Memory B cell (primary cell): ENCODE data around the gene PWWP2B.

Source experiments
- ATAC-seq: fragments of 150-1000 bp; cut with Tn5 transposase; 2 replicates; pipeline ENCODE4 v1.10.0; 2021; ENCODE audit warnings: low read depth, mild to moderate bottlenecking, moderate library complexity
- DNase-seq, 2 donors: peaks; one replicate each; pipeline ENCODE4 v3.0.0; 2022; ENCODE audit warnings: low spot score in 2 of 2
- H3K27ac Mint-ChIP-seq: one replicate; pipeline ENCODE4 v1.8.0; 2022; ENCODE audit warnings: mild to moderate bottlenecking, moderate library complexity, mixed read lengths
- H3K27me3 Mint-ChIP-seq: one replicate; pipeline ENCODE4 v1.8.0; 2022; ENCODE audit warnings: mixed read lengths
- H3K36me3 Mint-ChIP-seq: one replicate; pipeline ENCODE4 v1.8.0; 2022; ENCODE audit warnings: mild to moderate bottlenecking, mixed read lengths
- H3K4me1 Mint-ChIP-seq: one replicate; pipeline ENCODE4 v1.8.0; 2022; ENCODE audit warnings: mixed read lengths
- H3K4me3 Mint-ChIP-seq: one replicate; pipeline ENCODE4 v1.8.0; 2022; ENCODE audit warnings: mild to moderate bottlenecking, moderate library complexity, mixed read lengths
- H3K9me3 Mint-ChIP-seq: one replicate; pipeline ENCODE4 v1.8.0; 2022; ENCODE audit warnings: mixed read lengths

PWWP2B gene

DNA sequence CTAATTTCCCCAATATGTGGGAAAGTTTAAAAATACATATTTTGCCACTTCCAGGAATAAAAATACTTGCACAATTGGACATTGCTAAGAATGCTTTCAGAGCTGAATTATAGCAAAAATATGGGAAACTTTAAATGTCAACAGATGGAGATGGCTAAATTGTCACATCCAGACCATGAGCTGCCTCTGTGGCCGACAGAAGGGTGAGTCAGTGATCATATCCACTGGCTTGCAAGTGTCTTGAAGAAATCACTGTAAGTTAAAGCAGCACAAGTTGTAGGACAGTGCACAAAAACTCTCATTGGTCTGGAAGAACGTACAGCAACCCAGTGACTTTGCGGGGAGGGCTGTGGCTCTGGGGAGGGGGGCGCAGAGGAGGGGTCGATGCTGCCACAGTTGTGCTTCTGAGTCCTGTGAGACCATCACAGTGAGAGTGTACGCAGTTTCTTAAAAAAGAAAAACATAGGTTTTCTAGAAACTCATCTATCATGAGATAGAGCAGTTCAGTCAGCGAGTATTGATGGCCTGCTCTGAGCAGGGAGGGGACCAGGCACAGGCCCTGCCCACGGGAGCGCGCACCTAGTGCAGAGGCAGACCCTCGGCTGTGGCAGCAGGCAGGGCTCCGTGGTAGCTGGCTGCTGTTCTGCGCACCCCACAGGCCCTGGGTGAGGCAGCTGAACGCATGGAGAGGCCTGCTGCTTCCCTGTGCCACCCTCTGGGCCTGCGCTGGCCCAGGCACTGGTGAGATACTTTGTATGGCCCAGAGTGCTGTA, 39.5 kb upstream of the PWWP2B start:
- ATAC-seq: no peak
- Mint-ChIP-seq H3K9me3 (peaks cover 3% of the 10 kb centered on the region), H3K4me3 (no peak overlapping the region), H3K27me3 (no peaks in the 10 kb centered on the region), H3K4me1 (peaks cover 7% of the 10 kb centered on the region), H3K36me3 (peaks cover 21% of the 10 kb centered on the region), H3K27ac (no peak overlapping the region)
- no peak for DNase-seq

DNA sequence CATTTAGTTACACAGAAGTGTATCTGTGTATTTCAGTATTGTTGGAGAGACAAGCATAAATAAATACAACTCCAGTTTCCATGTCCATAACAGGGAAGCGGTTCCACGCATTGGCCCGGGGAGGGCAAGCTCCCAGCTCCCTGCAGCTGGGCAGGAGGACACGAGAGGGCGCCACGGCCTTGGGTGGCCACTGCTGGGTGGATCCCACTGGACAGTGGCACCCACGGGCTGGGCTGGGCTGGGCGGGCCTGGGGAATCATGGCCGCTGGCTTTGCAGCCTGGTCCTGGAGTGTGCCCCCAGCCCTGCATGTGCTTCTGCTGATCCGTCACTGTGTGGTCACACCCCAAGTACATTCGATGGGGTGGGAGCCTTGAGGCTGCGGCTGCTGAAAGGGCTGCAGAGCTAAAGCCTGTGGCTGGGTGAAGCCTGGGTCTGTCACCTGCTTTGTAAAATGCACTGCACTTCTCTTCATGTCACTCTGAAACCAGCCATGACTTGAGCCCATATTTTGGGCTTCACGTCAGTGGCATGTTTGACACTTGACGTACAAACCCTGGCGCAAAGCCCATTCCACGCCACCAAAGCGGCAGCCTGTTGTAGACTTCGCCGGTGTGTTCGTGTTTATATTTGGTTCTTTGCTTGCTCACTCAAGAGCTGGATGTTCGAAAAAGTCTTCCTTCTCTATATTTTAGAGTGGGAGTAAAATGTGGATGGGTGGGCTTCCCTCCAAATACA, 37.5 kb upstream of the PWWP2B start:
- DNase-seq (no peak), ATAC-seq (no peak)
- peaks cover 22% of the 10 kb centered on the region for H3K36me3 Mint-ChIP-seq
- peaks cover 4% of the 10 kb centered on the region for H3K4me1 Mint-ChIP-seq
- H3K27me3 Mint-ChIP-seq: no peaks in the 10 kb centered on the region
- peaks cover 3% of the 10 kb centered on the region for H3K9me3 Mint-ChIP-seq
- no peak overlapping the region for H3K4me3 Mint-ChIP-seq
- no peak overlapping the region for H3K27ac Mint-ChIP-seq

DNA sequence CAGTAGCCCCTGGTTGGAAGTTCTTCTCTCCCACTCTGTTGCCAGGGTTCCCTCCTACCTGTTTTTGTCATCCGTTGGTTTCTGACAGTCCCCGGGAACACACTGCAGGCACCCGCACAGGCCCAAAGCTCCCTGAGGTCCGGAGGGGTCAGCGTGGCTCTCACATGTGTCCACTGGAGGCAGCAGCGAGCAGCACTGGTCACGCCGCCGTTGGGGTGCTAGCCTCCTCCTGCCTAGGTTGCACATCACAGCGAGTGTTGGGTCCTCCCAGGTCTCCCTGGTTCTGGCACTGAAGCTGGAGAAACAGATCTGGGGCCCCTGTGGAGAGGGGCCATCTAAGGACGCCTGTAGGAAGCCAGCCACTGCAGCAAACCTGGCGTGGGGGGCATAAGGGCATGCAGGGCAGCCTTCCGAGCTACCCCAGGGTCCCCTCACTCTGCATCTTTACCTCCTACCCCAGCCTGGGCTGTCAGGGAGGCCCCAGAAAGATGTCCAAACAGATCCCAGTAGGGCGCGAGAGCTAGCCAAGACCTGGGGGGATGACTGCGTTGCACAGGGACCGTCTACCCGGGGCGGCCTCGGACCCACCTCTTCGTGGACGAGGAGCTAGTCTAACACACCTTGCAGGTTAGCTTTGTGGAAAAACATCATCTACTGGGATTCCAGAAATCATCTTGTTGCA, 36.1 kb upstream of the PWWP2B start:
- Mint-ChIP-seq H3K4me1 (peaks cover 7% of the 10 kb centered on the region), H3K27ac (no peak overlapping the region), H3K27me3 (no peaks in the 10 kb centered on the region), H3K9me3 (peaks cover 3% of the 10 kb centered on the region), H3K36me3 (peaks cover 26% of the 10 kb centered on the region), H3K4me3 (no peak overlapping the region)
- ATAC-seq (peak; percentile 45), DNase-seq (no peak)

DNA sequence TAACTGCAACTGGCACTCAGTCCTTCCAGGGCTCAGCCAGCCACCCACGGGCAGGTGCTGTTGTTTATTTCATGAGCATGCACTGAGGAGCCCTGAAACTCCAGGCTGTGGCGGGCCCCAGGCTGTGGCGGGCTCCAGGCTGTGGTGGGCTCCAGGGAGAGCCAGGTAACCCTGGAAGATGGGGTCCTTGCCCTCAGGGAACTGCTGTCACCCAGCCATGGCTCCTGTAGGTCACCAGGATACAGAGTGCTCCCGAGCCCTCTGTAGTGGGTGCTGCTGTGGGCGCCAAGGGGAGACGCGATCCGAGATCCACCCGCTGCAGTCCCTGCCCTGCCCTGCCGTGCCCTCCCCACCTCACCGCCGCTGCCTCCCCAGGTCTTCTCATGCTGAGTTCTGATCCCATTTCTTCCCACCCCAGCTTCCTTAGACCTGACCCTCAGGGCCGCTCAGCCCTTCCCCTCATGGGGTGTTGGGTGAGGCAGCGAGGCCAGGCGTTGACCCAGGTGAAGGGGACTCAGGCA, 35.4 kb upstream of the PWWP2B start:
- Mint-ChIP-seq H3K4me1 (peaks cover 7% of the 10 kb centered on the region), H3K27ac (no peak overlapping the region), H3K27me3 (no peaks in the 10 kb centered on the region), H3K4me3 (no peak overlapping the region), H3K9me3 (peaks cover 3% of the 10 kb centered on the region), H3K36me3 (peaks cover 25% of the 10 kb centered on the region)
- DNase-seq (no peak), ATAC-seq (no peak)

GRCh38 chr10:132362151-132362611, 34.8 kb upstream of the PWWP2B start:
- H3K9me3 Mint-ChIP-seq: peaks cover 3% of the 10 kb centered on the region
- DNase-seq (peak in 1 of 2 donors; percentile 7), ATAC-seq (no peak)
- H3K36me3 Mint-ChIP-seq: peaks cover 27% of the 10 kb centered on the region
- H3K4me1 Mint-ChIP-seq: peaks cover 7% of the 10 kb centered on the region
- no peak overlapping the region for H3K27ac Mint-ChIP-seq
- H3K27me3 Mint-ChIP-seq: no peaks in the 10 kb centered on the region
- H3K4me3 Mint-ChIP-seq: no peak overlapping the region

DNA sequence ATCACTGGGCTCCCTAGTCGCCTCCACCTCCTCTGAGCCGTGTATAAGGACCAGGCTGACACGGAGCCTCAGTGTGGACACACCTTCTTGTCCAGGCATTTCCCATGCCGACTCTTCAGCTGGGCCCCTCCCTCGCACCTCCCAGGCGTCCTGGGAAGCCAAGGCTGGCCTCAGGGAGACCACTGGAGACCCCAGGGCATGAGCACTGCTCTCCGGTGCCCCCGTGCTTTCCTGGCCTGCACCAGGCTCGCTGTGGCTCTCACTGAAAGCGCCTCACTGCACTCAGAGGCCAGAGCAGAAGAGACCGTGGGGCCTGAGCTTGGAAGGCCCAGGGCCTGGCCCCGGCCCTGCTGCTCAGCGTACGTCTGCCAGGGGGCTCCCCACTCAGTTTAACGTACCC, 33.6 kb upstream of the PWWP2B start:
- no peak overlapping the region for H3K4me3 Mint-ChIP-seq
- H3K27ac Mint-ChIP-seq: no peak overlapping the region
- no peaks in the 10 kb centered on the region for H3K27me3 Mint-ChIP-seq
- ATAC-seq (no peak), DNase-seq (no peak)
- no peaks in the 10 kb centered on the region for H3K9me3 Mint-ChIP-seq
- peaks cover 33% of the 10 kb centered on the region for H3K36me3 Mint-ChIP-seq
- H3K4me1 Mint-ChIP-seq: peaks cover 7% of the 10 kb centered on the region

DNA sequence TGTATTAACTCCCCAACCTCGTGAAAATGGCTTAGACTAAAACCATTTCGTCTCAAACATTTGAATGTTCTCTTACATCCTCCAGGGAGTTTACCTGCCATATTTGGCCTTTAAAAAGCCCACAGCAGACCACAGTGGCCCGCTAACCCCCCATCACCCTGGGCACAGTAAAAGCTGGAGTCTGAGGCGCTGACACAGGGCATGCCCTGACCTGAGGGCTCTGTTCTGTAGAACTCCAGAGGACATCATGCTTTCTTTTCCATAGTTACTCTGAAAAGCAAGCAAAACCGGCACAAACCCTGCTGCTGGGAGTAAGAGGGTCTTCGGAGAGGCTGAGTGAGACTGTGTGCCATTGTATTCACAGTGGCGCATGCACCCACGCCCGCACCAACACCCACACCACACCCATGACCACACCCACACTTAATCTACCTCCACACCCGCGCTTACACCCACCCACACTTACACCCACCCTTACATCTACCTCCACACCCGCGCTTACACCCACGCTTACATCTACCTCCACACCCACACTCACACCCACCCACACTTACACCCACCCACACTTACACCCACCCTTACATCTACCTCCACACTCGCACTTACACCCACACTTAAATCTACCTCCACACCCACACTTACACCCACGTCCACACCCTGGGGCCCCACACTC, 32.9 kb upstream of the PWWP2B start:
- H3K9me3 Mint-ChIP-seq: no peaks in the 10 kb centered on the region
- peak overlapping the region; percentile 42 for H3K27ac Mint-ChIP-seq
- ATAC-seq (no peak), DNase-seq (peak in 1 of 2 donors; percentile 7)
- peaks cover 7% of the 10 kb centered on the region for H3K4me1 Mint-ChIP-seq
- H3K36me3 Mint-ChIP-seq: peaks cover 35% of the 10 kb centered on the region
- H3K4me3 Mint-ChIP-seq: no peak overlapping the region
- no peaks in the 10 kb centered on the region for H3K27me3 Mint-ChIP-seq

DNA sequence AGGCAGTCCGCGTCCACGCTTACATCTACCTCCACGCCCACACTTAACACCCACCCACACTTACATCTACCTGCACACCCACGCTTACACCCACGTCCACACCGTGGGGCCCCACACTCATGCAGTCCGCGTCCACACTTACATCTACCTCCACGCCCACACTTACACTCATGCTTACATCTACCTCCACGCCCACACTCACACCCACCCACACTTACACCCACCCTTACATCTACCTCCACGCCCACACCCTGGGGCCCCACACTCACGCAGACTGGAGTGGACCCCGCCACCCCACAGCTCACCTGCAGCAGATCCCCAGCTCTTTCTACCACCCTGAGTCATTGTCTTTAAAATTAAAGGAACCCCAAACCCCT, 32.4 kb upstream of the PWWP2B start:
- no peak overlapping the region for H3K4me3 Mint-ChIP-seq
- DNase-seq (no peak), ATAC-seq (no peak)
- H3K27ac Mint-ChIP-seq: peak overlapping the region; percentile 42
- H3K4me1 Mint-ChIP-seq: peaks cover 7% of the 10 kb centered on the region
- H3K9me3 Mint-ChIP-seq: no peaks in the 10 kb centered on the region
- peaks cover 35% of the 10 kb centered on the region for H3K36me3 Mint-ChIP-seq
- H3K27me3 Mint-ChIP-seq: no peaks in the 10 kb centered on the region

GRCh38 chr10:132365102-132365501, 31.9 kb upstream of the PWWP2B start:
- no peak for DNase-seq
- peaks cover 35% of the 10 kb centered on the region for H3K36me3 Mint-ChIP-seq
- no peaks in the 10 kb centered on the region for H3K9me3 Mint-ChIP-seq
- no peak overlapping the region for H3K4me3 Mint-ChIP-seq
- no peak for ATAC-seq
- no peaks in the 10 kb centered on the region for H3K27me3 Mint-ChIP-seq
- H3K4me1 Mint-ChIP-seq: peaks cover 7% of the 10 kb centered on the region
- H3K27ac Mint-ChIP-seq: no peak overlapping the region

GRCh38 chr10:132366006-132366405, 31.0 kb upstream of the PWWP2B start:
- peaks cover 3% of the 10 kb centered on the region for H3K27me3 Mint-ChIP-seq
- DNase-seq: no peak
- ATAC-seq: no peak
- peaks cover 7% of the 10 kb centered on the region for H3K4me1 Mint-ChIP-seq
- H3K4me3 Mint-ChIP-seq: no peak overlapping the region
- H3K9me3 Mint-ChIP-seq: no peaks in the 10 kb centered on the region
- no peak overlapping the region for H3K27ac Mint-ChIP-seq
- H3K36me3 Mint-ChIP-seq: peaks cover 35% of the 10 kb centered on the region

- Mint-ChIP-seq H3K9me3 (no peaks in the 10 kb centered on the region), H3K4me1 (peaks cover 7% of the 10 kb centered on the region), H3K36me3 (peaks cover 34% of the 10 kb centered on the region), H3K4me3 (no peak overlapping the region), H3K27me3 (peaks cover 5% of the 10 kb centered on the region), H3K27ac (no peak overlapping the region)
- DNase-seq (no peak), ATAC-seq (no peak)
These were observed 30.5 kb upstream of the PWWP2B start for GRCh38 chr10:132366499-132366898.

DNA sequence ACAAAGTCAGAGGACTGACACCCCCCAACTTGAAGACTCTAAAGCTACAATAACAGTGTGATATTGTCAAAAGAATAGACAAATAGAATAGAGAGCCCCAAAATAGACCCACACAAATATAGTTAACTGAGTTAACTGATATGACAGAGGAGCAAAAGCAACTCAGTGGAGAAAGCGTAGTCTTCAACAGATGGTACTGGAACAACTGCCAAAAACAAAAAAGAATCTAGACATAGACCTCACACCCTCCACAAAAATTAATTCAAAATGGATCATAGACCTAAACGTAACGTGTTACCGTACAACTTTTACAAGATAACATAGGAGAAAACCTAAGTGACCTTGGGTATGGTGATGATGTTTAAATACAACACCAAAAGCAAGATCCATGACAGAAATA, 28.6 kb upstream of the PWWP2B start:
- H3K36me3 Mint-ChIP-seq: peaks cover 28% of the 10 kb centered on the region
- ATAC-seq: no peak
- no peak for DNase-seq
- H3K4me3 Mint-ChIP-seq: no peak overlapping the region
- H3K9me3 Mint-ChIP-seq: no peaks in the 10 kb centered on the region
- H3K27me3 Mint-ChIP-seq: peaks cover 8% of the 10 kb centered on the region
- H3K4me1 Mint-ChIP-seq: peaks cover 10% of the 10 kb centered on the region
- no peak overlapping the region for H3K27ac Mint-ChIP-seq

- H3K4me3 Mint-ChIP-seq: no peak overlapping the region
- no peaks in the 10 kb centered on the region for H3K9me3 Mint-ChIP-seq
- no peak for DNase-seq
- peaks cover 28% of the 10 kb centered on the region for H3K36me3 Mint-ChIP-seq
- peaks cover 8% of the 10 kb centered on the region for H3K27me3 Mint-ChIP-seq
- no peak for ATAC-seq
- H3K27ac Mint-ChIP-seq: no peak overlapping the region
- peaks cover 10% of the 10 kb centered on the region for H3K4me1 Mint-ChIP-seq
These were observed 27.9 kb upstream of the PWWP2B start for GRCh38 chr10:132368881-132369635.
